HepG2 (cell line): ENCODE measurements around the gene TMEM86B. TPM values are rescaled to one million over a fixed set of nuclear protein-coding genes. Genes with fewer than 3 reads are reported as not detected.

Source experiments
- ATAD3A ChIP-seq: sonication (generic); formaldehyde crosslinking; IDR thresholded peaks from 2 replicates; pipeline ENCODE4 v1.4.0; 2020; ENCODE audit warnings: missing genetic modification reagents
- ATF3 ChIP-seq: sonication (generic); formaldehyde crosslinking; IDR thresholded peaks from 2 replicates; pipeline ENCODE4 v1.4.0; 2020; ENCODE audit warnings: missing genetic modification reagents
- CBX1 ChIP-seq: IDR thresholded peaks from one replicate; pipeline ENCODE4 v1.6.1; 2016; ENCODE audit warnings: antibody characterized with exemption, low read depth
- CCDC6 ChIP-seq: sonication (generic); formaldehyde crosslinking; IDR thresholded peaks from 2 replicates; pipeline ENCODE4 v1.8.1; 2022; ENCODE audit warnings: mild to moderate bottlenecking, missing genetic modification reagents, moderate library complexity
- EZH2 ChIP-seq: conservative IDR thresholded peaks from 2 replicates; pipeline ENCODE4 v1.6.1; 2012; ENCODE audit warnings: mild to moderate bottlenecking, low read depth, low read length, moderate library complexity
- FOXC1 ChIP-seq: sonication (generic); formaldehyde crosslinking; IDR thresholded peaks from 2 replicates; pipeline ENCODE4 v1.8.0; 2022; ENCODE audit warnings: mild to moderate bottlenecking, missing genetic modification reagents, borderline replicate concordance
- HDAC2 ChIP-seq: sonication (generic); formaldehyde crosslinking; IDR thresholded peaks from 2 replicates; pipeline ENCODE4 v1.4.0; 2020; ENCODE audit warnings: missing genetic modification reagents
- LCORL ChIP-seq, 2 experiments: fragments of 450-650 bp in 1 of 2; sonication (generic) in 1 of 2; formaldehyde crosslinking in 1 of 2; IDR thresholded peaks; 2 replicates each; pipeline versions ENCODE4 v1.5.0 to v1.6.1; 2017 to 2020; ENCODE audit warnings: antibody characterized with exemption in 1 of 2, missing genetic modification reagents in 1 of 2
- MAFG ChIP-seq: sonication (generic); formaldehyde crosslinking; IDR thresholded peaks from 2 replicates; pipeline ENCODE4 v1.5.1; 2020; ENCODE audit warnings: mild to moderate bottlenecking, missing genetic modification reagents
- NR1H2 ChIP-seq: sonication (generic); formaldehyde crosslinking; IDR thresholded peaks from 2 replicates; pipeline ENCODE4 v1.8.1; 2022; ENCODE audit warnings: low read depth, missing genetic modification reagents, borderline replicate concordance
- PRMT3 ChIP-seq: sonication (generic); formaldehyde crosslinking; IDR thresholded peaks from 2 replicates; pipeline ENCODE4 v1.8.1; 2022; ENCODE audit warnings: low read depth, mild to moderate bottlenecking, moderate library complexity, missing genetic modification reagents, borderline replicate concordance
- SMAD3 ChIP-seq: sonication (generic); formaldehyde crosslinking; IDR thresholded peaks from 2 replicates; pipeline ENCODE4 v1.4.0; 2020; ENCODE audit warnings: missing genetic modification reagents
- SRSF9 ChIP-seq: fragments of 200-400 bp; formaldehyde crosslinking; IDR thresholded peaks from 2 replicates; pipeline ENCODE4 v1.6.1; 2018; ENCODE audit warnings: borderline replicate concordance, mild to moderate bottlenecking, low read depth, low read length; ENCODE audit not compliant: insufficient read depth, poor library complexity, severe bottlenecking
- STAT6 ChIP-seq: sonication (generic); formaldehyde crosslinking; IDR thresholded peaks from 2 replicates; pipeline ENCODE4 v1.4.0; 2020; ENCODE audit warnings: missing genetic modification reagents, mild to moderate bottlenecking, borderline replicate concordance
- WIZ ChIP-seq: sonication (generic); formaldehyde crosslinking; IDR thresholded peaks from 2 replicates; pipeline ENCODE4 v1.5.1; 2020; ENCODE audit warnings: mild to moderate bottlenecking, missing genetic modification reagents
- ZBTB7A ChIP-seq: sonication (generic); formaldehyde crosslinking; IDR thresholded peaks from 2 replicates; pipeline ENCODE4 v1.8.0; 2022; ENCODE audit warnings: mild to moderate bottlenecking, missing genetic modification reagents
- ZNF510 ChIP-seq: sonication (generic); formaldehyde crosslinking; IDR thresholded peaks from 2 replicates; pipeline ENCODE4 v1.4.0; 2020; ENCODE audit warnings: low read depth, mild to moderate bottlenecking, missing genetic modification reagents
- ZNF543 ChIP-seq: sonication (generic); formaldehyde crosslinking; IDR thresholded peaks from 2 replicates; pipeline ENCODE4 v1.4.0; 2020; ENCODE audit warnings: mild to moderate bottlenecking, missing genetic modification reagents
- ZNF678 ChIP-seq: sonication (generic); formaldehyde crosslinking; IDR thresholded peaks from 2 replicates; pipeline ENCODE4 v1.4.0; 2020; ENCODE audit warnings: mild to moderate bottlenecking, missing genetic modification reagents
- ZNF720 ChIP-seq: sonication (generic); formaldehyde crosslinking; IDR thresholded peaks from 2 replicates; pipeline ENCODE4 v1.4.0; 2020; ENCODE audit warnings: missing genetic modification reagents
- polyA plus RNA-seq, 8 experiments: library from polyadenylated mRNA; depleted of rRNA in 3 of 8; stranded (reverse) in 7 of 8; unstranded in 1 of 8; fragments of >200 nt; fragmentation: Illumina TruSeq in 4 of 8; extraction: Trizol in 4 of 8; gene quantifications; 2 replicates each; pipeline versions ENCODE4 v1.2.1 to v1.2.3, GENCODE V29; 2011 to 2016; ENCODE audit warnings: low read depth in 4 of 8, missing spikeins in 1 of 8, mixed read lengths in 1 of 8; ENCODE audit not compliant: insufficient read depth in 1 of 8
- total RNA-seq, 5 experiments: library from RNA; depleted of rRNA; stranded (reverse); fragments of >200 nt; fragmentation: Illumina TruSeq; extraction: Trizol; gene quantifications; 2 replicates each; pipeline ENCODE4 v1.2.3, GENCODE V29; 2016; ENCODE audit warnings: low read depth in 1 of 5
- TF ChIP-seq, protein P1 (sequence below): sonication (generic); formaldehyde crosslinking; IDR thresholded peaks from 2 replicates; pipeline ENCODE4 v1.4.0; 2020; ENCODE audit warnings: mild to moderate bottlenecking, low read depth, missing genetic modification reagents

Gene TMEM86B
- total and polyA plus RNA-seq, 2 of the 13 experiments (the other 11 are each of a cell fraction or from before 2014, with no cell fraction given) = 7.7 to 9.6 TPM

GRCh38 chr19:55216461-55217198 is 11.9 kb downstream of the TMEM86B start (continued):
- TF ChIP-seq CBX1 = peak; percentile 51
- no peak; the same call in none of the 2 replicates for TF ChIP-seq ZNF510 (CRISPR knock-in tag)
- TF ChIP-seq STAT6 (CRISPR knock-in tag) = no peak; the same call in 1 of the 2 replicates
- TF ChIP-seq ZBTB7A (CRISPR knock-in tag) = peak; percentile 78
- TF ChIP-seq MAFG = peak; percentile 82
- TF ChIP-seq ZNF720 = peak; percentile 58; the same call in 1 of the 2 replicates
- TF ChIP-seq PRMT3 (CRISPR knock-in tag) = peak; percentile 91
- TF ChIP-seq SMAD3 (CRISPR knock-in tag) = peak; percentile 95
- peak; percentile 92 for TF ChIP-seq HDAC2 (CRISPR knock-in tag)
- peak; percentile 74 for TF ChIP-seq ZNF543 (CRISPR knock-in tag)
- no peak for TF ChIP-seq SRSF9
- peak; percentile 91 for TF ChIP-seq CCDC6 (CRISPR knock-in tag)
- no peak for TF ChIP-seq LCORL (IDR thresholded peaks at IDR 0.05)
- TF ChIP-seq LCORL (CRISPR knock-in tag; IDR thresholded peaks at IDR 0.05) = peak; percentile 48
- peak; percentile 85 for TF ChIP-seq WIZ (CRISPR knock-in tag)
- TF ChIP-seq, protein P1, sequence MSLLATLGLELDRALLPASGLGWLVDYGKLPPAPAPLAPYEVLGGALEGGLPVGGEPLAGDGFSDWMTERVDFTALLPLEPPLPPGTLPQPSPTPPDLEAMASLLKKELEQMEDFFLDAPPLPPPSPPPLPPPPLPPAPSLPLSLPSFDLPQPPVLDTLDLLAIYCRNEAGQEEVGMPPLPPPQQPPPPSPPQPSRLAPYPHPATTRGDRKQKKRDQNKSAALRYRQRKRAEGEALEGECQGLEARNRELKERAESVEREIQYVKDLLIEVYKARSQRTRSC (CRISPR knock-in tag) = no peak
- peak; percentile 66; the same call in 1 of the 2 replicates for TF ChIP-seq ZNF678
- TF ChIP-seq ATAD3A = peak; percentile 78; the same call in 1 of the 2 replicates
- TF ChIP-seq NR1H2 (CRISPR knock-in tag) = no peak; the same call in 1 of the 2 replicates
- peak; percentile 87 for TF ChIP-seq ATF3 (CRISPR knock-in tag)
- peak; percentile 84; the same call in 1 of the 2 replicates for TF ChIP-seq FOXC1 (CRISPR knock-in tag)
- no peak for TF ChIP-seq EZH2
